Right kidney (tissue), 9 donors: Measurements from ENCODE around the gene TMEM147.

Experiments used
- DNase-seq: peaks from one replicate; pipeline ENCODE4 v3.0.0-alpha.2; 2016
- long read RNA-seq, 8 donors: transcript quantifications; one replicate each; lab custom pipeline, GENCODE V29; 2026

Gene TMEM147, protein sequence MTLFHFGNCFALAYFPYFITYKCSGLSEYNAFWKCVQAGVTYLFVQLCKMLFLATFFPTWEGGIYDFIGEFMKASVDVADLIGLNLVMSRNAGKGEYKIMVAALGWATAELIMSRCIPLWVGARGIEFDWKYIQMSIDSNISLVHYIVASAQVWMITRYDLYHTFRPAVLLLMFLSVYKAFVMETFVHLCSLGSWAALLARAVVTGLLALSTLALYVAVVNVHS
- long read RNA-seq, donor 1, transcript TMEM147-202 (6 exons, 935 nt) = minor isoform, 7 of 178 reads
- long read RNA-seq, donor 1, transcript TMEM147-201 (7 exons, 899 nt) = major isoform, 94 of 178 reads
- long read RNA-seq, donor 1, transcript TMEM147-207 (2 exons, 1,783 nt) = minor isoform, 10 of 178 reads
- long read RNA-seq, donor 1, partial matches to known transcripts = 65 of 178 reads
- long read RNA-seq, donor 1, other reads (novel, unspliced or antisense) = 0 of 178 reads
- long read RNA-seq, donor 2, transcript TMEM147-201 (7 exons, 899 nt) = major isoform, 68 of 114 reads
- long read RNA-seq, donor 2, transcript TMEM147-207 (2 exons, 1,783 nt) = minor isoform, 8 of 114 reads
- long read RNA-seq, donor 2, partial matches to known transcripts = 33 of 114 reads
- long read RNA-seq, donor 2, other reads (novel, unspliced or antisense) = 0 of 114 reads
- long read RNA-seq, donor 3, transcript TMEM147-201 (7 exons, 899 nt) = major isoform, 33 of 69 reads
- long read RNA-seq, donor 3, partial matches to known transcripts = 32 of 69 reads
- long read RNA-seq, donor 3, other reads (novel, unspliced or antisense) = 0 of 69 reads
- long read RNA-seq, donor 4, transcript TMEM147-201 (7 exons, 899 nt) = major isoform, 54 of 110 reads
- long read RNA-seq, donor 4, transcript TMEM147-202 (6 exons, 935 nt) = minor isoform, 8 of 110 reads
- long read RNA-seq, donor 4, transcript TMEM147-207 (2 exons, 1,783 nt) = minor isoform, 5 of 110 reads
- long read RNA-seq, donor 4, partial matches to known transcripts = 39 of 110 reads
- long read RNA-seq, donor 4, other reads (novel, unspliced or antisense) = 0 of 110 reads
- long read RNA-seq, donor 5, transcript TMEM147-207 (2 exons, 1,783 nt) = minor isoform, 7 of 143 reads
- long read RNA-seq, donor 5, transcript TMEM147-201 (7 exons, 899 nt) = major isoform, 72 of 143 reads
- long read RNA-seq, donor 5, partial matches to known transcripts = 53 of 143 reads
- long read RNA-seq, donor 5, other reads (novel, unspliced or antisense) = 0 of 143 reads
- long read RNA-seq, donor 6, transcript TMEM147-207 (2 exons, 1,783 nt) = minor isoform, 12 of 151 reads
- long read RNA-seq, donor 6, transcript TMEM147-202 (6 exons, 935 nt) = minor isoform, 5 of 151 reads
- long read RNA-seq, donor 6, transcript TMEM147-201 (7 exons, 899 nt) = major isoform, 74 of 151 reads
- long read RNA-seq, donor 6, partial matches to known transcripts = 56 of 151 reads
- long read RNA-seq, donor 6, other reads (novel, unspliced or antisense) = 0 of 151 reads
- long read RNA-seq, donor 7 = 0 reads
- long read RNA-seq, donor 8, transcript TMEM147-201 (7 exons, 899 nt) = major isoform, 66 of 118 reads
- long read RNA-seq, donor 8, partial matches to known transcripts = 43 of 118 reads
- long read RNA-seq, donor 8, other reads (novel, unspliced or antisense) = 0 of 118 reads

- DNase-seq = peak; percentile 90
Observed at GRCh38 chr19:35545001-35545854, at the start of gene TMEM147. TMEM147 (plus strand) TSS chr19:35545626; CDS start chr19:35545740, 114 bp downstream.

DNA sequence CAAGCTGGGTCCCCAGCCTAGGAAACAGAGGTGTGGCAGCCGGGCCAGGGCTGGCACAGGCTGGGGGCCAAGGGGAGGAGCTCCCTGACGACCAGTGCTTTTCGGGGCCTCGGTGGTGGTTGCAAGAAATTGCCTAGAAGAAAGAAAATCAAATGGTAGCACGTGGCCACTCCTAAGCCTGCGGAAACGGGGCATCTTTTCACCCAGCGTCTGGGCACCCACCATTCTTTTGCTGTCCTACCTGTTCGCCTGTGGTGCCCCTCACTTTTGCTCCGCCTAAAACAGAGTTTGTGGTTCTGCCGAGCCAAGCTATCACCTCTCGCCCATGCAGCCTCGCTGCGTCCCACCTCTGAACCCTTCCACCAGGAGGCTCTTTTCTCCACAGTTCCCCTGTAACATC lies 48.0 kb upstream of the TMEM147 start:
- no peak for DNase-seq

- DNase-seq = no peak
Observed at GRCh38 chr19:35498220-35498619, 47.2 kb upstream of the TMEM147 start.

DNA sequence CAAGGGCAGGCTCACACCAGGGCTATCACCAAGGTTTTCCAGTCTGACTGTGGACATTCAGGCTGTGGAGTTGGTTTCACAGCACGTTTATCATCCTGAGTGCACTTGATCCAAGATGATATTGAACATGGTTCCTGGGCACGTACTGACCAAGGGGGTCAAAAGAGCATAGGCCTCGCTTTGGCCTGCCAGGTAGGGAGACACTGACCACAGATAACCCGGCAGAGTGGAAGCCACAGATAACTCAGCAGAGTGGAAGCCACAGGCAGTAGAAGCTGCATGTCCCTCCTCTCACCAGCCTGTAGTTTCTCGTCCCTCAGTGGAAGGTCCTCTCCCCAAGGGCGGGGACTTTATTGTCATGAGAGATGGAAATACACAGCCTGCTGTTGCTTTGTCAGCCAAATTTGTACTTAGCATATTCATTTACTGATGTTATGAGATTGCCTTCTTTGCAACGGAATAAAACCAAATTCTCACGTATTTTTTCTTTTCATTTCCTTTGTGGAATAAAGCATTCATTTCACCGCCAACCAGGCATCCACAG lies 46.4 kb upstream of the TMEM147 start:
- DNase-seq = no peak

DNA sequence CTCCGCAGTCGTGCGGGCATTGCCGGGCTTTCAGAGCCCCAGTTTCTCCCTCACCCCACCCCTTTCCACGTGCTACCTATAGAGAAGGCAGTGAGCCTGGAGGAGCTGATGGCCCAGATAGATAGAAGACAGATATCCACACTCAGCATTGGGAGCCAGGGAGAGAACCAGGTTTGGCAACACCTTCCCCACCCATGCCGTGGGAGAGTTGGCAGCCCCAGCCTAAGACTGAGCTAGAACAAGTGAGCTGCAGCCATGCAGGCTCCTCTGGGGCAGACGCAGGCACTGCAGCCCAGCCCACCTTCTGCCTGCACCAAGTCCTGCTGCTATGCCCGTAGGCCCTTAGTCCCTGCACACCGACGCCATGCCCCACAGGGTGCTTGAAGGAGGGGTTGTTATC lies 44.8 kb upstream of the TMEM147 start:
- DNase-seq = no peak

GRCh38 chr19:35501684-35502083 lies 43.7 kb upstream of the TMEM147 start:
- DNase-seq = no peak

- no peak for DNase-seq
Observed at GRCh38 chr19:35502751-35503150, 42.7 kb upstream of the TMEM147 start.

DNA sequence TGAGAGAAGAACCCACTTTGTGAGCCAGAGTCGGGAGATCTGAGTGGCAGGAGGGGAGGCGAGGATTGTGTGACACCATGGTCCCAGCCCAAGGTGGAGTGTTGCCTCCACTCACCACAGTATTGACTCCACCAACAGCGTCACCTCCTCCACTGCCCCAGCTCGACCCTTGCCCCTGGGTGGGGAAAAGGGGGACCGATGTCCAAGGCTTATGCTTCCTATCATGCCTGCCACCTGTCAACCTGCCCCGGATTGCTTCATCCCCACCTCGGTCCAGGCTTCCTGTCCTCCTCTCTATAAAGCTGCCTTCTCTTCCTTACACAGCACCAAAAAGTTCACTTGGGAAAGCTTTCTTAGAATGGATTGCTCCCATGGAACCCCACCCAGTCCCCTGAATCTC lies 39.4 kb upstream of the TMEM147 start:
- DNase-seq = no peak

GRCh38 chr19:35507561-35507960 lies 37.9 kb upstream of the TMEM147 start:
- DNase-seq = no peak

- DNase-seq = no peak
Observed at GRCh38 chr19:35508129-35508528, 37.3 kb upstream of the TMEM147 start.

DNA sequence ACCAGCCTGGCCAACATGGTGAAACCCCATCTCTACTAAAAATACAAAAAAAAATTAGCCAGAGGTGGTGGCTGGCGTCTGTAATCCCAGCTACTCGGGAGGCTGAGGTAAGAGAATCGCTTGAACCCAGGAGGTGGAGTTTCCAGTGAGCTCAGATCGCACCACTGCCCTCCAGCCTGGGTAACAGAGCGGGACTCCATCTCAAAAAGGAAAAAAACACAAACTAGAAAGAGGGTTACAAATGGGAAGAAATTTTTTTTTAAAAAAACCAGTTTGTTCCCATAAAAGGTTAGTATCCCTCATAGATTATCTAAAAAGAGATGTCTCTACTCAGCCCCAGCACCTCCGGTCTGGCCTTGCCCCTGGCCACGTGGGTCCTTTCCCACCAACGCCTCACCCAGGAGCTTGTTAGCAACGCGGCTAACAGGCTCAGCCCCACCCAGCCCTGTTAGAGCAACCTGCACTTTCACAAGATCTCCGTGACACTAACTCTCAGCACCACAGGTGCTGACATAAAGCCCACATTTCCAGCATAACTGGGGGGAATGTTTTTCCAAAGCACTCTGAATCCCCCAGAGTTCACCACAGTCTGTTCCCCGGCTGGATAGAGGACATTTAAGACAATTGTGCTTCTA lies 36.3 kb upstream of the TMEM147 start:
- DNase-seq = peak; percentile 52

GRCh38 chr19:35509861-35510625 lies 35.4 kb upstream of the TMEM147 start:
- DNase-seq = peak; percentile 88

DNA sequence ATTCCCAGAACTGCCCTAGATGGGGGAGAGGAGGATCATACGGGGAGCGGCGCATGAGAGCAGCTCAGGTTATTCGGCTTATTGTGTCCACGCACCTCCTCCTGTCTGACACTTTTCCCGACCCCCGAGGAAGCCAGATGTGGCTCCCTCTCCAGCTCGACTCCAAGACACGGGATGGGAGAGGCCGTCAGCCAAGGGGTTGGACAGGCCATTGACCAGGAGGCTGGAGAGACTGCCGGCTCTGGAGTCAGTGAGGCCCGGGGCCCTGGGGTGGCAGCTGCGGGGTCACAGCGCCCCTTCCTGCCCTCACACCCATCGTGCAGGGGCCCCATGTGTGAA lies 34.8 kb upstream of the TMEM147 start:
- no peak for DNase-seq

GRCh38 chr19:35511337-35511736 lies 34.1 kb upstream of the TMEM147 start:
- DNase-seq = no peak

GRCh38 chr19:35512831-35513627 lies 32.4 kb upstream of the TMEM147 start:
- DNase-seq = no peak

DNA sequence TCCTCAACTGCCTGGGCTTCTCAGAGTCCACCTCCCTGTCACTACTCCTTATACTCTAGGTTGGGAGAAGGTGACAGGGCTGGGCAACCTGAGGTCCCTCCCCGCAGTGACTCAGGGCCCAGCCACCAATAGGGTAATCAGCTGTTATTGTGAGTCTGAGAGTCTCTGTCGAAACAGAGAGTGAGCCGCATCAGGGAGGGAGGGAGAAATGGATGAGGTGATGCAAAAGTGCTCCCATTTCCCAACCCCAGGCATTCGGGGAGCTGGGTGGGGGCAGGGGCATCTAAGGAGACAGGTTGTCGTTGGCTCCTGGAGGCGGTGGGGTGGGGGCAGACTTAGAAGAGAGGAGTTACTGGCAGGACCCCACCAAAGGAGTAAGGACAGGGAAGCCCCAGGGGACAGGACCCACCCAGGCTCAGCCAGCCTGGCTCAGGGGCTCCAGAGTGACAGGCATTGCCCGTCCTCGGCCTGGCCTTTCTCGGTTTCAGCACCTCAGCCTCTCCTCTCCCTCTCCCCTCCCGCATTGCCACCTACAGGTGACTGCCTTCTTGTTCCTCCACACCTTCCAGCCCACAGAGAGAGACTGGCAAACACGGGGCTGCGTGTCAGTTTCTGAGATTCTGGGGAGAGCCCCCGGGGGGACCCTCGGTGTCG lies 31.7 kb upstream of the TMEM147 start, which contains the start of gene DMKN:
DMKN (minus strand) TSS at position 22 of the 654 bp plus-strand sequence. CDS start 174 bp downstream, outside the sequence.
- DNase-seq = peak; percentile 55

GRCh38 chr19:35514282-35514809 lies 31.1 kb upstream of the TMEM147 start:
- no peak for DNase-seq
